Fibroblast of lung (primary cell): Measurements from ENCODE around the gene NID1. TPM values are rescaled to one million over a fixed set of nuclear protein-coding genes. Genes with fewer than 3 reads are reported as not detected.

ENCODE experiments used
- DNase-seq, 2 donors: peaks; one replicate each; pipeline versions ENCODE4 v3.0.0 to v3.0.0-alpha.2; 2010; ENCODE audit warnings: low read depth in 2 of 2
- H2AFZ ChIP-seq: 2 replicates; pipeline ENCODE4 v1.5.1; 2012; ENCODE audit warnings: low read length, control low read depth, inconsistent platforms
- H3K27ac ChIP-seq: 2 replicates; pipeline ENCODE4 v1.5.1; 2011; ENCODE audit warnings: low read length, control low read depth; ENCODE audit not compliant: insufficient read depth
- H3K27me3 ChIP-seq: 2 replicates; pipeline ENCODE4 v1.5.1; 2011; ENCODE audit warnings: mild to moderate bottlenecking, low read length; ENCODE audit not compliant: control insufficient read depth, insufficient read depth
- H3K36me3 ChIP-seq: 2 replicates; pipeline ENCODE4 v1.5.1; 2011; ENCODE audit warnings: low read length; ENCODE audit not compliant: control insufficient read depth, insufficient read depth
- H3K4me1 ChIP-seq: 2 replicates; pipeline ENCODE4 v1.5.1; 2011; ENCODE audit warnings: low read length; ENCODE audit not compliant: control insufficient read depth, insufficient read depth; ENCODE audit errors: extremely low read depth
- H3K4me2 ChIP-seq: 2 replicates; pipeline ENCODE4 v1.5.1; 2011; ENCODE audit warnings: low read length, control low read depth; ENCODE audit not compliant: insufficient read depth; ENCODE audit errors: extremely low read depth
- H3K4me3 ChIP-seq, 4 experiments: fragments of 200-600 bp in 1 of 4; sonication (generic) in 1 of 4; replicated peaks in 1 of 4; 2 replicates each; pipeline ENCODE4 v1.5.1; 2011 to 2016; ENCODE audit warnings: low read length in 4 of 4, low read depth in 3 of 4, mild to moderate bottlenecking in 3 of 4, control low read depth in 2 of 4, inconsistent platforms in 1 of 4, mixed read lengths in 1 of 4; ENCODE audit not compliant: insufficient read depth in 1 of 4; ENCODE audit errors: control extremely low read depth in 1 of 4
- H3K79me2 ChIP-seq: 2 replicates; pipeline ENCODE4 v1.5.1; 2012; ENCODE audit warnings: mild to moderate bottlenecking, low read length, inconsistent platforms; ENCODE audit not compliant: control insufficient read depth, insufficient read depth
- H3K9ac ChIP-seq: 2 replicates; pipeline ENCODE4 v1.5.1; 2011; ENCODE audit warnings: mild to moderate bottlenecking, low read length, control low read depth; ENCODE audit not compliant: insufficient read depth
- H3K9me3 ChIP-seq: 2 replicates; pipeline ENCODE4 v1.5.1; 2012; ENCODE audit warnings: low read depth, low read length; ENCODE audit not compliant: control insufficient read depth, insufficient read depth
- H4K20me1 ChIP-seq: 2 replicates; pipeline ENCODE4 v1.5.1; 2011; ENCODE audit warnings: low read length; ENCODE audit not compliant: control insufficient read depth, insufficient read depth; ENCODE audit errors: extremely low read depth
- CTCF ChIP-seq, 2 donors: IDR thresholded peaks in 1 of 2; conservative IDR thresholded peaks in 1 of 2; 1 replicate in 1 of 2; 2 replicates in 1 of 2; pipeline ENCODE4 v1.5.1; 2011 to 2012; ENCODE audit warnings: low read length in 2 of 2, control low read depth in 1 of 2, inconsistent platforms in 1 of 2, low read depth in 1 of 2, mild to moderate bottlenecking in 1 of 2
- EZH2 ChIP-seq: IDR thresholded peaks from 2 replicates; pipeline ENCODE4 v1.5.1; 2012; ENCODE audit warnings: low read length, control low read depth, mild to moderate bottlenecking; ENCODE audit errors: missing control alignments
- polyA plus RNA-seq, 2 donors: library from polyadenylated mRNA; depleted of rRNA in 1 of 2; stranded (reverse) in 1 of 2; unstranded in 1 of 2; fragments of >200 nt; gene quantifications; 2 replicates each; pipeline ENCODE4 v1.2.1, GENCODE V29; 2011 to 2012; ENCODE audit warnings: missing spikeins in 1 of 2
- total RNA-seq: library from RNA; depleted of rRNA; stranded (reverse); fragments of >200 nt; gene quantifications from 2 replicates; pipeline ENCODE4 v1.2.1, GENCODE V29; 2014

Gene NID1
- total and polyA plus RNA-seq, 2 donors (not counting 1 experiment from before 2014, with no cell fraction given): 29.1 to 152 TPM

GRCh38 chr1:236016083-236016482 lies 48.8 kb downstream of the NID1 start:
- Histone ChIP-seq H3K27ac (peak overlapping the region; percentile 2), H3K36me3 (peaks cover 6% of the 10 kb centered on the region), H3K4me2 (peak overlapping the region; percentile 17), H3K4me3 (no peak overlapping the region), H3K9ac (no peak overlapping the region), H3K9me3 (no peaks in the 10 kb centered on the region), H4K20me1 (no peaks in the 10 kb centered on the region), H3K4me1 (peaks cover 29% of the 10 kb centered on the region), H2AFZ (no peak overlapping the region), H3K27me3 (no peaks in the 10 kb centered on the region), H3K79me2 (no peaks in the 10 kb centered on the region)
- no peak for TF ChIP-seq CTCF (conservative IDR thresholded peaks at IDR 0.05 in 1 of 2, IDR thresholded peaks at IDR 0.05 in 1 of 2; ENCODE audit: low read depth in 1 of 2, low read length in 2 of 2)
- TF ChIP-seq EZH2: no peak
- DNase-seq: peak in 1 of 2 donors; percentile 95

- Histone ChIP-seq H3K36me3 (peaks cover 6% of the 10 kb centered on the region), H3K27ac (peak overlapping the region; percentile 2)
- no peak for DNase-seq
These were observed 49.4 kb downstream of the NID1 start for GRCh38 chr1:236015539-236015938.

GRCh38 chr1:236013330-236013729 lies 51.6 kb downstream of the NID1 start:
- no peaks in the 10 kb centered on the region for H3K27me3 ChIP-seq
- H3K9me3 ChIP-seq: no peaks in the 10 kb centered on the region
- H3K36me3 ChIP-seq: peaks cover 6% of the 10 kb centered on the region
- no peak for DNase-seq
- no peak overlapping the region for H3K9ac ChIP-seq
- H2AFZ ChIP-seq: no peak overlapping the region
- no peaks in the 10 kb centered on the region for H4K20me1 ChIP-seq
- H3K27ac ChIP-seq: no peak overlapping the region
- no peak for TF ChIP-seq CTCF (conservative IDR thresholded peaks at IDR 0.05 in 1 of 2, IDR thresholded peaks at IDR 0.05 in 1 of 2; ENCODE audit: low read depth in 1 of 2, low read length in 2 of 2)
- TF ChIP-seq EZH2: no peak
- peaks cover 25% of the 10 kb centered on the region for H3K4me1 ChIP-seq
- no peak overlapping the region for H3K4me2 ChIP-seq
- H3K4me3 ChIP-seq: no peak overlapping the region
- no peaks in the 10 kb centered on the region for H3K79me2 ChIP-seq

More at GRCh38 chr1:236015539-236015938, 49.4 kb downstream of the NID1 start:
- Histone ChIP-seq H3K9ac (no peak overlapping the region), H3K79me2 (no peaks in the 10 kb centered on the region), H3K4me1 (peaks cover 24% of the 10 kb centered on the region), H3K4me2 (no peak overlapping the region), H4K20me1 (no peaks in the 10 kb centered on the region), H3K9me3 (no peaks in the 10 kb centered on the region), H3K4me3 (no peak overlapping the region), H3K27me3 (no peaks in the 10 kb centered on the region), H2AFZ (no peak overlapping the region)
- TF ChIP-seq CTCF (conservative IDR thresholded peaks at IDR 0.05 in 1 of 2, IDR thresholded peaks at IDR 0.05 in 1 of 2; ENCODE audit: low read depth in 1 of 2, low read length in 2 of 2) (no peak), EZH2 (no peak)
